NCI-H1092 (cell line): Measurements from ENCODE around the gene NSUN6.

Source experiments
- DNase-seq: peaks from one replicate; lab custom pipeline; 2025; lab: John Stamatoyannopoulos, UW

NSUN6 gene

GRCh38 chr10:18501629-18502028, 149.8 kb downstream of the NSUN6 start:
- no peak for DNase-seq

GRCh38 chr10:18501198-18501597, 150.2 kb downstream of the NSUN6 start:
- DNase-seq, result no peak

- DNase-seq, result no peak
These were observed 150.8 kb downstream of the NSUN6 start for GRCh38 chr10:18500576-18500975.

- DNase-seq, result no peak
These were observed 152.4 kb downstream of the NSUN6 start for GRCh38 chr10:18498998-18499397.

GRCh38 chr10:18497806-18498369, 153.5 kb downstream of the NSUN6 start:
- DNase-seq, result no peak
